Measurements from ENCODE around the gene DUSP5.

DNA sequence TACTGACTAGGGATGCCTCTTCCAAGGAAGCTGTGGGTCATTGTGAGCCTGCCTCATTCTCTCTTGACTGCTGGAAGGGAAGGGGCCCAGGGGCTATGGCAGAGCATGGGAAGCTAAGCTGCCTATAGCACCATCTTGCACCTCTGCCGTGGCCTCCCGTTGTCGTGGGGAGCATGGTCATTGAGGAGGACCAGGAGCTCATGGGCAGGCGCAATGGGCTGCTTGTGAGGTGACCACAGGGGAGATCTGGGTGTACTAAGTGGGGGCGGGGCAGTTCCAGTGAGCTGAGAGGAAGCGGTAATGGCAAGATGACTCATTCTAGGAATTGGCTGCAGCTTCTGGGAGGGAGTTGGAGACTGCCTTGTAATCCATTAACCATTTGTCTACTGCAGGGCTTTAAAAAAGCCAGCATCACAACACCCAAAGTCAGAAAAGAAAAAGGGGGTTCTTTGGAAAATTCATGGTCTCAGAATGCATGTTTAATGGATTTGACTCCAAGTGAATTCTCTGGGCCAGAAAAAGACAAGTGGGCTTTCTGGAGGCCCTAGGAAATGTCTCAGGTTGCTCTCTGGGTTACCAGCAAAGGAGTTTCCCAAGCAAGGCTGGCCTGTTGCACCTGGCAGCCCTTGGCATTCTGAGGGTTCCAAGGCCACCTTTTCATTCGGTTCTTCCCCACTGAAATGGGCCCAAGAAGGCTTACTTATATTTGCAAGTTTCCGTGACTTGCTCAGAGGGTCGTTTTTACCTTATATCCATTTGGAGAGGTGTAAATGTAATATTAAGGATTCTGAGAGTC is 3.6 kb downstream of the DUSP5 start:
- peak; percentile 97 for TF ChIP-seq IKZF1 (conservative IDR thresholded peaks at IDR 0.05)
- TF ChIP-seq ZSCAN29 (IDR thresholded peaks at IDR 0.05) = no peak; the same call in 1 of the 2 replicates
- TF ChIP-seq, protein P1, sequence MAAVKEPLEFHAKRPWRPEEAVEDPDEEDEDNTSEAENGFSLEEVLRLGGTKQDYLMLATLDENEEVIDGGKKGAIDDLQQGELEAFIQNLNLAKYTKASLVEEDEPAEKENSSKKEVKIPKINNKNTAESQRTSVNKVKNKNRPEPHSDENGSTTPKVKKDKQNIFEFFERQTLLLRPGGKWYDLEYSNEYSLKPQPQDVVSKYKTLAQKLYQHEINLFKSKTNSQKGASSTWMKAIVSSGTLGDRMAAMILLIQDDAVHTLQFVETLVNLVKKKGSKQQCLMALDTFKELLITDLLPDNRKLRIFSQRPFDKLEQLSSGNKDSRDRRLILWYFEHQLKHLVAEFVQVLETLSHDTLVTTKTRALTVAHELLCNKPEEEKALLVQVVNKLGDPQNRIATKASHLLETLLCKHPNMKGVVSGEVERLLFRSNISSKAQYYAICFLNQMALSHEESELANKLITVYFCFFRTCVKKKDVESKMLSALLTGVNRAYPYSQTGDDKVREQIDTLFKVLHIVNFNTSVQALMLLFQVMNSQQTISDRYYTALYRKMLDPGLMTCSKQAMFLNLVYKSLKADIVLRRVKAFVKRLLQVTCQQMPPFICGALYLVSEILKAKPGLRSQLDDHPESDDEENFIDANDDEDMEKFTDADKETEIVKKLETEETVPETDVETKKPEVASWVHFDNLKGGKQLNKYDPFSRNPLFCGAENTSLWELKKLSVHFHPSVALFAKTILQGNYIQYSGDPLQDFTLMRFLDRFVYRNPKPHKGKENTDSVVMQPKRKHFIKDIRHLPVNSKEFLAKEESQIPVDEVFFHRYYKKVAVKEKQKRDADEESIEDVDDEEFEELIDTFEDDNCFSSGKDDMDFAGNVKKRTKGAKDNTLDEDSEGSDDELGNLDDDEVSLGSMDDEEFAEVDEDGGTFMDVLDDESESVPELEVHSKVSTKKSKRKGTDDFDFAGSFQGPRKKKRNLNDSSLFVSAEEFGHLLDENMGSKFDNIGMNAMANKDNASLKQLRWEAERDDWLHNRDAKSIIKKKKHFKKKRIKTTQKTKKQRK (IDR thresholded peaks at IDR 0.05; ENCODE audit: low read depth, low read length) = no peak
- TF ChIP-seq, protein P2, sequence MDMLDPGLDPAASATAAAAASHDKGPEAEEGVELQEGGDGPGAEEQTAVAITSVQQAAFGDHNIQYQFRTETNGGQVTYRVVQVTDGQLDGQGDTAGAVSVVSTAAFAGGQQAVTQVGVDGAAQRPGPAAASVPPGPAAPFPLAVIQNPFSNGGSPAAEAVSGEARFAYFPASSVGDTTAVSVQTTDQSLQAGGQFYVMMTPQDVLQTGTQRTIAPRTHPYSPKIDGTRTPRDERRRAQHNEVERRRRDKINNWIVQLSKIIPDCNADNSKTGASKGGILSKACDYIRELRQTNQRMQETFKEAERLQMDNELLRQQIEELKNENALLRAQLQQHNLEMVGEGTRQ (IDR thresholded peaks at IDR 0.05; ENCODE audit: borderline replicate concordance, low read depth, low read length) = no peak
- no peak for TF ChIP-seq ATF2 (IDR thresholded peaks at IDR 0.05; ENCODE audit: low read length)
- peak; percentile 98 for TF ChIP-seq JUND (IDR thresholded peaks at IDR 0.05; ENCODE audit: low read depth, low read length)
- TF ChIP-seq POLR2AphosphoS5 (IDR thresholded peaks at IDR 0.05; ENCODE audit: low read length) = peak; percentile 93
